Measurements from ENCODE around the gene AGBL1.

The AGBL1 gene

DNA sequence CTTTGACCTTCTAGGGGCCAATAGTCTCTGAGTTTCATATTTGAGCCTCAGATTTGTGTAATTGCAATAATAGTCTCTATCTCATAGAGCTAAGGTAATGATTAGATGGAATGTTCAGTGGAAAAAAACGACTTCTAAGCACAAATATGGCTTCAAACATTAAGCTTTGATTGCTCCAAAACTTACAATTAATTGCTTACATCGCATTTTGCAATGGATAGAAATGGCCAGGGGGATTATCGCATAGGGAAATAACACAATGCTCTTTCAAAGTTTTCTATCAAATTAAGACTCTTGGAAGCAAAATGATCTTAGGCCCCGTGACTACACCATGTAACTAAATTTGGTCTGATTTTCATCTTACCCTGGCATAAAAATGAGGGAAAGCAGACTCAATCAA is 888.6 kb downstream of the AGBL1 start:
- peaks cover 3% of the 10 kb centered on the region for H3K27me3 Mint-ChIP-seq (ENCODE audit: low read depth)
- no peak overlapping the region for H3K27ac Mint-ChIP-seq

DNA sequence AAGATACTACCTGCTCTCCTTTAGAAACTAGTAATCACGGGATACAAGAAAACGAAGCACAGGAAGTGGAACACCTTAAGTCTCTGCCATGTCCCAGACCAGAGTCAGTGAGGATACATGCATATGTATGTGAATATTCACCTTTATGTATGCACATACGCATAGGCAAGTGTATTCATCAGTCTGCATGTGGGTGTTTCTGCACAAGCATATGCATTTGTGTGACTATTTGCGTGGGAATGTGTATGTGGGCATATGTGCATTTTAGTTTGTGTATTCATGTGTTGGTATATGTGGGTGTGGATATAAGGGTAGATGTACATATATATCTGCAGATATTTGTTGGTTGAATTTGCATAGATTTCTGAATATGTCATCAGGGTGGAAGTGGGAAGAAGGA is 889.7 kb downstream of the AGBL1 start:
- TF ChIP-seq CTCF (IDR thresholded peaks at IDR 0.05; ENCODE audit: unreplicated experiment in 3 of 3): no peak
- no peaks in the 10 kb centered on the region for H3K4me1 Mint-ChIP-seq
- peaks cover 3% of the 10 kb centered on the region for H3K27me3 Mint-ChIP-seq (ENCODE audit: low read depth)
- no peaks in the 10 kb centered on the region for H3K36me3 Mint-ChIP-seq (ENCODE audit: low read depth)
- no peak overlapping the region for H3K27ac Mint-ChIP-seq
- H3K4me3 Mint-ChIP-seq: no peak overlapping the region
- no peaks in the 10 kb centered on the region for H3K9me3 Mint-ChIP-seq

More for the DNA sequence above, 888.6 kb downstream of the AGBL1 start:
- Mint-ChIP-seq H3K36me3 (ENCODE audit: low read depth) (no peaks in the 10 kb centered on the region), H3K4me1 (no peaks in the 10 kb centered on the region), H3K9me3 (no peaks in the 10 kb centered on the region), H3K4me3 (no peak overlapping the region)
- TF ChIP-seq CTCF (IDR thresholded peaks at IDR 0.05; ENCODE audit: unreplicated experiment in 3 of 3): no peak

GRCh38 chr15:86973284-86973844 is 893.7 kb downstream of the AGBL1 start:
- H3K27ac Mint-ChIP-seq: no peak overlapping the region
- no peaks in the 10 kb centered on the region for H3K4me1 Mint-ChIP-seq
- no peak overlapping the region for H3K4me3 Mint-ChIP-seq
- no peaks in the 10 kb centered on the region for H3K36me3 Mint-ChIP-seq (ENCODE audit: low read depth)
- TF ChIP-seq CTCF (IDR thresholded peaks at IDR 0.05; ENCODE audit: unreplicated experiment in 3 of 3): no peak
- H3K9me3 Mint-ChIP-seq: no peaks in the 10 kb centered on the region
- no peaks in the 10 kb centered on the region for H3K27me3 Mint-ChIP-seq (ENCODE audit: low read depth)

DNA sequence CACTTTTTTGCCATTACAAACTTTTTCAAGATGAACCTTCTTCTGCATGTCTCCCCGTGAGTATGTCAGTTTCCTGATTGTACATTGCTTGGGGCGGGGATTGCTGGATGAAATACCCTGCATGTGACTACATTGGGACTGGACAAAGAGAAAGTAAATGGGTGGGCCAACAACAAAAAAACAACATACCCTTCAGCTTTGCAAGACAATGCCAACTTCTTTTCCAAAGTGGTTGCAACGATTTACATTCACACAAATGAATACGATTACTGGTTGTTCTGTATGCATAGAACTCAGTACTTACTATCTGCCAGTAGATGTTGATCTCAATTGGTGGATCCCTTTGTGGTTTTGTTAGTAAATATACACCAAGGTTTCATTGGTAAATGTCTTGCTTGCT is 908.4 kb downstream of the AGBL1 start:
- TF ChIP-seq CTCF (IDR thresholded peaks at IDR 0.05; ENCODE audit: unreplicated experiment in 3 of 3): no peak
- Mint-ChIP-seq H3K9me3 (no peaks in the 10 kb centered on the region), H3K27me3 (ENCODE audit: low read depth) (peaks cover 4% of the 10 kb centered on the region), H3K36me3 (ENCODE audit: low read depth) (no peaks in the 10 kb centered on the region), H3K27ac (no peak overlapping the region), H3K4me1 (no peaks in the 10 kb centered on the region), H3K4me3 (no peak overlapping the region)

- Mint-ChIP-seq H3K9me3 (peaks cover 46% of the 10 kb centered on the region), H3K36me3 (ENCODE audit: low read depth) (no peaks in the 10 kb centered on the region), H3K27me3 (ENCODE audit: low read depth) (no peaks in the 10 kb centered on the region), H3K27ac (no peak overlapping the region), H3K4me1 (no peaks in the 10 kb centered on the region), H3K4me3 (no peak overlapping the region)
- TF ChIP-seq CTCF (IDR thresholded peaks at IDR 0.05; ENCODE audit: unreplicated experiment in 3 of 3): no peak
Observed at GRCh38 chr15:87021751-87022150, 942.1 kb downstream of the AGBL1 start.

- no peak for TF ChIP-seq CTCF (IDR thresholded peaks at IDR 0.05; ENCODE audit: unreplicated experiment in 3 of 3)
- Mint-ChIP-seq H3K9me3 (no peaks in the 10 kb centered on the region), H3K27me3 (ENCODE audit: low read depth) (peaks cover 6% of the 10 kb centered on the region), H3K27ac (no peak overlapping the region), H3K36me3 (ENCODE audit: low read depth) (no peaks in the 10 kb centered on the region), H3K4me1 (no peaks in the 10 kb centered on the region), H3K4me3 (no peak overlapping the region)
Observed at GRCh38 chr15:87031540-87032230, 952.0 kb downstream of the AGBL1 start.

Data from nephron (organoid).